Measurements from ENCODE around the gene PEMT. TPM values are rescaled to one million over a fixed set of nuclear protein-coding genes. Genes with fewer than 3 reads are reported as not detected.
A peak's percentile ranks its signal among the peaks of the same experiment; 100 is the strongest.

Gene PEMT
- total and polyA plus RNA-seq, 9 donors = 6.6 to 62.8 (median 32.5) TPM

GRCh38 chr17:17504341-17505140 lies 87.0 kb downstream of the PEMT start:
- H3K4me3 ChIP-seq = no peak overlapping the region
- no peaks in the 10 kb centered on the region for H3K4me1 ChIP-seq (ENCODE audit: insufficient read depth)
- intact Hi-C loops (cut with DNase I) = loop anchor here in 1 of 4 donors (10.0 kb wide), 1 partner anchor 110 kb away; no protein-coding TSS in a partner anchor
- no peaks in the 10 kb centered on the region for H3K9me3 ChIP-seq
- DNase-seq = peak in 1 of 5 donors; percentile 25
- H3K27me3 ChIP-seq = no peaks in the 10 kb centered on the region
- no peak overlapping the region for H3K27ac ChIP-seq
- no peaks in the 10 kb centered on the region for H3K36me3 ChIP-seq
- TF ChIP-seq CTCF (IDR thresholded peaks at IDR 0.05) (no peak), POLR2A (IDR thresholded peaks at IDR 0.05) (no peak), EP300 (IDR thresholded peaks at IDR 0.05) (no peak)
- WGBS, 3 donors = 73 to 79% (median 79%) methylated on average over 20 of the region's 20 CpGs

- intact Hi-C loops (cut with DNase I) = loop anchor here in 1 of 4 donors (10.0 kb wide), 1 partner anchor 111 kb away; no protein-coding TSS in a partner anchor
- WGBS, 3 donors = 30 to 34% (median 31%) methylated on average over 7 of the region's 7 CpGs
Observed at GRCh38 chr17:17503566-17504130, 87.9 kb downstream of the PEMT start.

GRCh38 chr17:17502741-17503565 lies 88.6 kb downstream of the PEMT start:
- 90 to 94% (median 92%) methylated on average over 21 of the region's 21 CpGs for WGBS, 3 donors

More at GRCh38 chr17:17503566-17504130, 87.9 kb downstream of the PEMT start:
- peak in 1 of 5 donors; percentile 66 for DNase-seq
- no peak for TF ChIP-seq CTCF (IDR thresholded peaks at IDR 0.05)
- TF ChIP-seq EP300 (IDR thresholded peaks at IDR 0.05) = no peak
- no peak for TF ChIP-seq POLR2A (IDR thresholded peaks at IDR 0.05)
- no peaks in the 10 kb centered on the region for H3K9me3 ChIP-seq
- H3K4me3 ChIP-seq = no peak overlapping the region
- no peaks in the 10 kb centered on the region for H3K36me3 ChIP-seq
- no peaks in the 10 kb centered on the region for H3K27me3 ChIP-seq
- H3K27ac ChIP-seq = no peak overlapping the region
- H3K4me1 ChIP-seq (ENCODE audit: insufficient read depth) = no peaks in the 10 kb centered on the region

More at GRCh38 chr17:17502741-17503565, 88.6 kb downstream of the PEMT start:
- Histone ChIP-seq H3K4me1 (ENCODE audit: insufficient read depth) (no peaks in the 10 kb centered on the region), H3K9me3 (no peaks in the 10 kb centered on the region), H3K36me3 (no peaks in the 10 kb centered on the region), H3K27me3 (no peaks in the 10 kb centered on the region), H3K27ac (no peak overlapping the region), H3K4me3 (no peak overlapping the region)
- TF ChIP-seq CTCF (IDR thresholded peaks at IDR 0.05) = no peak
- TF ChIP-seq EP300 (IDR thresholded peaks at IDR 0.05) = no peak
- TF ChIP-seq POLR2A (IDR thresholded peaks at IDR 0.05) = no peak
- peak in 1 of 5 donors; percentile 34 for DNase-seq
- intact Hi-C loops (cut with DNase I) = loop anchor here in 1 of 4 donors (10.0 kb wide), 1 partner anchor 112 kb away; no protein-coding TSS in a partner anchor
